CD8-positive, alpha-beta memory T cell (primary cell): Measurements from ENCODE around the gene ADD3. TPM values are rescaled to one million over a fixed set of nuclear protein-coding genes. Genes with fewer than 3 reads are reported as not detected.
A peak's percentile ranks its signal among the peaks of the same experiment; 100 is the strongest.

Source experiments
- CTCF ChIA-PET: fragments of 350-600 bp; sonication (Branson Sonifier 250); formaldehyde crosslinking; loops from one replicate; lab custom pipeline; 2021; ENCODE audit warnings: antibody characterized with exemption; lab: Charles Lee
- POLR2A ChIA-PET: fragments of 350-600 bp; sonication (Branson Sonifier 250); formaldehyde crosslinking; loops from one replicate; lab custom pipeline; 2021; ENCODE audit warnings: antibody characterized with exemption; lab: Charles Lee
- DNase-seq, 5 donors: peaks; one replicate each; pipeline versions ENCODE4 v3.0.0 to v3.0.0-alpha.2; 2020 to 2022; ENCODE audit warnings: mixed read lengths in 1 of 5
- H3K27ac ChIP-seq: one replicate; pipeline ENCODE4 v1.7.0; 2013; ENCODE audit warnings: low read depth, mild to moderate bottlenecking, low read length, moderate library complexity
- H3K27me3 ChIP-seq: 2 replicates; pipeline ENCODE4 v1.7.0; 2013; ENCODE audit warnings: low read length, mild to moderate bottlenecking; ENCODE audit not compliant: insufficient read depth, poor library complexity, severe bottlenecking
- H3K36me3 ChIP-seq: 2 replicates; pipeline ENCODE4 v1.7.0; 2013; ENCODE audit warnings: mild to moderate bottlenecking, low read length, moderate library complexity; ENCODE audit not compliant: insufficient read depth
- H3K4me1 ChIP-seq: 2 replicates; pipeline ENCODE4 v1.7.0; 2013; ENCODE audit warnings: mild to moderate bottlenecking, low read length, moderate library complexity; ENCODE audit not compliant: insufficient read depth
- H3K4me3 ChIP-seq: 2 replicates; pipeline ENCODE4 v1.7.0; 2013; ENCODE audit warnings: mild to moderate bottlenecking, low read length
- H3K9me3 ChIP-seq: 2 replicates; pipeline ENCODE4 v1.7.0; 2013; ENCODE audit warnings: mild to moderate bottlenecking, low read length
- H3K27ac Mint-ChIP-seq, 8 donors: one replicate each; pipeline ENCODE4 v1.8.0; 2020 to 2021; ENCODE audit warnings: mixed read lengths in 8 of 8, mild to moderate bottlenecking in 6 of 8, inconsistent platforms in 3 of 8, moderate library complexity in 3 of 8
- H3K27me3 Mint-ChIP-seq, 2 donors: one replicate each; pipeline ENCODE4 v1.8.0; 2020 to 2021; ENCODE audit warnings: mixed read lengths in 2 of 2, mild to moderate bottlenecking in 1 of 2, moderate library complexity in 1 of 2
- H3K36me3 Mint-ChIP-seq, 3 donors: one replicate each; pipeline ENCODE4 v1.8.0; 2020 to 2021; ENCODE audit warnings: mixed read lengths in 3 of 3, inconsistent platforms in 1 of 3, mild to moderate bottlenecking in 1 of 3
- H3K4me1 Mint-ChIP-seq, 3 donors: one replicate each; pipeline ENCODE4 v1.8.0; 2020 to 2021; ENCODE audit warnings: mixed read lengths in 3 of 3, inconsistent platforms in 1 of 3, mild to moderate bottlenecking in 1 of 3
- H3K4me3 Mint-ChIP-seq, 7 donors: one replicate each; pipeline ENCODE4 v1.8.0; 2020 to 2021; ENCODE audit warnings: mixed read lengths in 7 of 7, mild to moderate bottlenecking in 6 of 7, moderate library complexity in 4 of 7, inconsistent platforms in 2 of 7
- H3K9me3 Mint-ChIP-seq, 5 donors: one replicate each; pipeline ENCODE4 v1.8.0; 2020 to 2022; ENCODE audit warnings: mixed read lengths in 5 of 5, mild to moderate bottlenecking in 3 of 5, moderate library complexity in 2 of 5, inconsistent platforms in 1 of 5
- polyA plus RNA-seq: library from polyadenylated mRNA; unstranded; fragments of 300-500 nt; fragmentation: Illumina TruSeq; gene quantifications from one replicate; pipeline ENCODE4 v1.2.3, GENCODE V29; 2021
- total RNA-seq, 2 experiments: library from RNA; stranded (reverse); gene quantifications; one replicate each; pipeline ENCODE4 v1.2.3, GENCODE V29; 2021

Gene ADD3
- total and polyA plus RNA-seq, 3 experiments from 2014 or later, result 39.4 to 378 (median 50.3) TPM

GRCh38 chr10:109991266-109991855 is 16.4 kb upstream of the ADD3 start:
- no peaks in the 10 kb centered on the region for H3K4me1 Mint-ChIP-seq
- Histone ChIP-seq H3K27ac (no peak overlapping the region), H3K9me3 (no peaks in the 10 kb centered on the region), H3K4me3 (no peak overlapping the region), H3K27me3 (no peaks in the 10 kb centered on the region), H3K4me1 (no peaks in the 10 kb centered on the region), H3K36me3 (no peaks in the 10 kb centered on the region)
- H3K27ac Mint-ChIP-seq, result no peak overlapping the region
- no peaks in the 10 kb centered on the region for H3K36me3 Mint-ChIP-seq
- DNase-seq, result no peak
- POLR2A ChIA-PET, result interaction anchor here (0.5 to 0.8 kb wide), 2 partner anchors 8 to 81 kb away, joined by 3 to 4 read pairs; no protein-coding TSS in a partner anchor
- H3K27me3 Mint-ChIP-seq, result peaks cover 0 to 2% of the 10 kb centered on the region in 2 donors
- H3K9me3 Mint-ChIP-seq, result no peaks in the 10 kb centered on the region
- CTCF ChIA-PET, result interaction anchor here (1.2 to 1.5 kb wide), 2 partner anchors 14 to 76 kb away, joined by 3 read pairs; no protein-coding TSS in a partner anchor
- no peak overlapping the region for H3K4me3 Mint-ChIP-seq

- no peak overlapping the region for H3K27ac Mint-ChIP-seq
- no peak overlapping the region for H3K4me3 Mint-ChIP-seq
- Histone ChIP-seq H3K36me3 (no peaks in the 10 kb centered on the region), H3K27ac (no peak overlapping the region), H3K4me1 (no peaks in the 10 kb centered on the region), H3K9me3 (no peaks in the 10 kb centered on the region), H3K27me3 (no peaks in the 10 kb centered on the region), H3K4me3 (no peak overlapping the region)
- ChIA-PET POLR2A (no interaction called here), CTCF (interaction anchor here (1.5 kb wide), 2 partner anchors 13 to 75 kb away, joined by 3 read pairs; no protein-coding TSS in a partner anchor)
- no peak for DNase-seq
- no peaks in the 10 kb centered on the region for H3K9me3 Mint-ChIP-seq
- no peaks in the 10 kb centered on the region for H3K36me3 Mint-ChIP-seq
- peaks cover 0 to 3% (median 0%) of the 10 kb centered on the region in 3 donors for H3K4me1 Mint-ChIP-seq
- H3K27me3 Mint-ChIP-seq, result peaks cover 0 to 2% of the 10 kb centered on the region in 2 donors
Measured at GRCh38 chr10:109992485-109992884, 15.3 kb upstream of the ADD3 start.

GRCh38 chr10:109993551-109994330 is 14.0 kb upstream of the ADD3 start:
- Mint-ChIP-seq H3K4me1 (peaks cover 0 to 3% (median 0%) of the 10 kb centered on the region in 3 donors), H3K36me3 (no peaks in the 10 kb centered on the region), H3K27me3 (peaks cover 0 to 4% of the 10 kb centered on the region in 2 donors), H3K27ac (no peak overlapping the region), H3K4me3 (no peak overlapping the region), H3K9me3 (no peaks in the 10 kb centered on the region)
- H3K4me3 ChIP-seq, result no peak overlapping the region
- H3K27me3 ChIP-seq, result no peaks in the 10 kb centered on the region
- no peak for DNase-seq
- no peak overlapping the region for H3K27ac ChIP-seq
- H3K36me3 ChIP-seq, result no peaks in the 10 kb centered on the region
- ChIA-PET CTCF (no interaction called here), POLR2A (no interaction called here)
- no peaks in the 10 kb centered on the region for H3K4me1 ChIP-seq
- no peaks in the 10 kb centered on the region for H3K9me3 ChIP-seq

GRCh38 chr10:109994711-109995577 is 12.8 kb upstream of the ADD3 start:
- H3K4me3 Mint-ChIP-seq, result no peak overlapping the region
- ChIA-PET POLR2A (no interaction called here), CTCF (no interaction called here)
- no peaks in the 10 kb centered on the region for H3K9me3 ChIP-seq
- H3K27me3 ChIP-seq, result no peaks in the 10 kb centered on the region
- no peaks in the 10 kb centered on the region for H3K9me3 Mint-ChIP-seq
- no peak overlapping the region for H3K27ac ChIP-seq
- no peaks in the 10 kb centered on the region for H3K36me3 ChIP-seq
- no peak overlapping the region for H3K4me3 ChIP-seq
- no peak overlapping the region for H3K27ac Mint-ChIP-seq
- H3K36me3 Mint-ChIP-seq, result no peaks in the 10 kb centered on the region
- no peaks in the 10 kb centered on the region for H3K4me1 ChIP-seq
- peaks cover 0 to 3% (median 0%) of the 10 kb centered on the region in 3 donors for H3K4me1 Mint-ChIP-seq
- DNase-seq, result no peak
- H3K27me3 Mint-ChIP-seq, result peaks cover 0 to 2% of the 10 kb centered on the region in 2 donors

- H3K4me3 Mint-ChIP-seq, result no peak overlapping the region
- Histone ChIP-seq H3K36me3 (no peaks in the 10 kb centered on the region), H3K27me3 (no peaks in the 10 kb centered on the region), H3K4me1 (no peaks in the 10 kb centered on the region), H3K27ac (no peak overlapping the region), H3K4me3 (no peak overlapping the region), H3K9me3 (no peaks in the 10 kb centered on the region)
- H3K27ac Mint-ChIP-seq, result no peak overlapping the region
- H3K4me1 Mint-ChIP-seq, result peaks cover 0 to 3% (median 0%) of the 10 kb centered on the region in 3 donors
- CTCF ChIA-PET, result no interaction called here
- peaks cover 0 to 2% of the 10 kb centered on the region in 2 donors for H3K27me3 Mint-ChIP-seq
- DNase-seq, result no peak
- no peaks in the 10 kb centered on the region for H3K36me3 Mint-ChIP-seq
- POLR2A ChIA-PET, result no interaction called here
- no peaks in the 10 kb centered on the region for H3K9me3 Mint-ChIP-seq
Measured at GRCh38 chr10:109995595-109995994, 12.2 kb upstream of the ADD3 start.

- CTCF ChIA-PET, result no interaction called here
Measured at GRCh38 chr10:109996225-109996624, 11.6 kb upstream of the ADD3 start.

GRCh38 chr10:109996766-109997171 is 11.0 kb upstream of the ADD3 start:
- POLR2A ChIA-PET, result no interaction called here
- CTCF ChIA-PET, result interaction anchor here (1.2 kb wide), 1 partner anchor 18 kb away, joined by 4 read pairs; no protein-coding TSS in a partner anchor

More at GRCh38 chr10:109996225-109996624, 11.6 kb upstream of the ADD3 start:
- Histone ChIP-seq H3K27ac (no peak overlapping the region), H3K4me3 (no peak overlapping the region), H3K27me3 (no peaks in the 10 kb centered on the region), H3K4me1 (no peaks in the 10 kb centered on the region), H3K36me3 (no peaks in the 10 kb centered on the region), H3K9me3 (no peaks in the 10 kb centered on the region)
- no peak for DNase-seq
- H3K4me1 Mint-ChIP-seq, result peaks cover 0 to 3% (median 0%) of the 10 kb centered on the region in 3 donors
- H3K36me3 Mint-ChIP-seq, result no peaks in the 10 kb centered on the region
- POLR2A ChIA-PET, result no interaction called here
- H3K4me3 Mint-ChIP-seq, result no peak overlapping the region
- H3K27me3 Mint-ChIP-seq, result peaks cover 0 to 2% of the 10 kb centered on the region in 2 donors
- H3K9me3 Mint-ChIP-seq, result no peaks in the 10 kb centered on the region
- H3K27ac Mint-ChIP-seq, result peak overlapping the region in 1 of 8 donors; percentile 2

More at GRCh38 chr10:109996766-109997171, 11.0 kb upstream of the ADD3 start:
- H3K27ac Mint-ChIP-seq, result no peak overlapping the region
- no peaks in the 10 kb centered on the region for H3K4me1 ChIP-seq
- peaks cover 0 to 2% of the 10 kb centered on the region in 2 donors for H3K27me3 Mint-ChIP-seq
- H3K4me3 ChIP-seq, result no peak overlapping the region
- no peaks in the 10 kb centered on the region for H3K9me3 ChIP-seq
- H3K4me1 Mint-ChIP-seq, result peaks cover 0 to 3% (median 0%) of the 10 kb centered on the region in 3 donors
- no peaks in the 10 kb centered on the region for H3K27me3 ChIP-seq
- no peak overlapping the region for H3K4me3 Mint-ChIP-seq
- DNase-seq, result no peak
- H3K36me3 Mint-ChIP-seq, result no peaks in the 10 kb centered on the region
- H3K36me3 ChIP-seq, result no peaks in the 10 kb centered on the region
- H3K27ac ChIP-seq, result no peak overlapping the region
- no peaks in the 10 kb centered on the region for H3K9me3 Mint-ChIP-seq
